GM23248 (cell line): ENCODE results near the gene TSPAN12. TPM values are rescaled to one million over a fixed set of nuclear protein-coding genes. Genes with fewer than 3 reads are reported as not detected.

Experiments used
- DNase-seq: peaks from one replicate; pipeline ENCODE4 v3.0.0-alpha.2; 2015
- H2AFZ ChIP-seq: fragments of 200-600 bp; sonication (generic); 2 replicates; pipeline ENCODE4 v1.6.1; 2016; ENCODE audit warnings: antibody characterized with exemption
- H3F3A ChIP-seq: fragments of 200-600 bp; sonication (generic); 2 replicates; pipeline ENCODE4 v1.6.1; 2016; ENCODE audit warnings: mild to moderate bottlenecking, antibody characterized with exemption, mixed run types; ENCODE audit not compliant: insufficient read depth
- H3K27ac ChIP-seq: fragments of 200-600 bp; sonication (generic); 2 replicates; pipeline ENCODE4 v1.5.1; 2016; ENCODE audit warnings: mild to moderate bottlenecking
- H3K27me3 ChIP-seq: fragments of 200-600 bp; sonication (generic); replicated peaks from 2 replicates; pipeline ENCODE4 v1.6.1; 2016; ENCODE audit warnings: mild to moderate bottlenecking; ENCODE audit not compliant: insufficient read depth
- H3K36me3 ChIP-seq: fragments of 200-600 bp; sonication (generic); 2 replicates; pipeline ENCODE4 v1.6.1; 2016; ENCODE audit warnings: low read depth, mild to moderate bottlenecking
- H3K4me1 ChIP-seq: fragments of 200-600 bp; sonication (generic); 2 replicates; pipeline ENCODE4 v1.6.1; 2016; ENCODE audit warnings: mild to moderate bottlenecking; ENCODE audit not compliant: insufficient read depth
- H3K4me2 ChIP-seq: fragments of 200-600 bp; sonication (generic); one replicate; pipeline ENCODE4 v1.6.1; 2016; ENCODE audit warnings: mild to moderate bottlenecking; ENCODE audit not compliant: unreplicated experiment
- H3K4me3 ChIP-seq: fragments of 200-600 bp; sonication (generic); 2 replicates; pipeline ENCODE4 v1.5.1; 2016; ENCODE audit warnings: mild to moderate bottlenecking
- H3K79me2 ChIP-seq: fragments of 200-600 bp; sonication (generic); 2 replicates; pipeline ENCODE4 v1.6.1; 2016; ENCODE audit warnings: mild to moderate bottlenecking; ENCODE audit not compliant: insufficient read depth
- H3K9ac ChIP-seq: fragments of 200-600 bp; sonication (generic); 2 replicates; pipeline ENCODE4 v1.6.1; 2016; ENCODE audit warnings: mild to moderate bottlenecking
- H3K9me2 ChIP-seq: fragments of 200-600 bp; sonication (generic); 2 replicates; pipeline ENCODE4 v1.6.1; 2016; ENCODE audit warnings: mixed run types, mild to moderate bottlenecking, moderate library complexity; ENCODE audit not compliant: insufficient read depth
- H3K9me3 ChIP-seq: fragments of 200-600 bp; sonication (generic); one replicate; pipeline ENCODE4 v1.6.1; 2017; ENCODE audit warnings: low read depth
- H4K20me1 ChIP-seq: fragments of 200-600 bp; sonication (generic); 2 replicates; pipeline ENCODE4 v1.6.0; 2016; ENCODE audit not compliant: insufficient read depth
- EZH2 ChIP-seq: fragments of 200-600 bp; sonication (generic); IDR thresholded peaks from 2 replicates; pipeline ENCODE4 v1.6.1; 2018; ENCODE audit warnings: antibody characterized with exemption, mild to moderate bottlenecking; ENCODE audit not compliant: insufficient read depth, poor library complexity, severe bottlenecking
- EZH2phosphoT487 ChIP-seq: fragments of 200-600 bp; sonication (generic); IDR thresholded peaks from 2 replicates; pipeline ENCODE4 v1.6.1; 2018; ENCODE audit warnings: antibody characterized with exemption, moderate library complexity, mild to moderate bottlenecking, low read depth; ENCODE audit not compliant: insufficient read depth
- WGBS, 2 experiments: methylation state at CpG; one replicate each; pipeline ENCODE4 v1.1.6; 2015 to 2017; ENCODE audit warnings: low lambda C conversion rate in 2 of 2, low coverage in 1 of 2; ENCODE audit errors: missing lambda C conversion rate in 2 of 2; 5-methylcytosine and 5-hydroxymethylcytosine counted together
- in situ Hi-C: fragments of 300-500 bp; cut with MboI; formaldehyde crosslinking; loops from 2 replicates; pipeline ENCODE4 v1.15.0; 2020
- polyA plus RNA-seq: library from polyadenylated mRNA; unstranded; fragments of >200 nt; fragmentation: Nextera tagmentation; extraction: Ambion mirVana; gene quantifications from 2 replicates; pipeline ENCODE4 v1.2.1, GENCODE V29; 2016
- total RNA-seq: library from RNA; depleted of rRNA; stranded (reverse); fragments of >200 nt; shearing (Covaris generic); gene quantifications from 2 replicates; pipeline ENCODE4 v1.2.3, GENCODE V29; 2014

TSPAN12 gene
- total and polyA plus RNA-seq, 2 experiments from 2014 or later, result under 0.01 to 0.70 TPM

DNA sequence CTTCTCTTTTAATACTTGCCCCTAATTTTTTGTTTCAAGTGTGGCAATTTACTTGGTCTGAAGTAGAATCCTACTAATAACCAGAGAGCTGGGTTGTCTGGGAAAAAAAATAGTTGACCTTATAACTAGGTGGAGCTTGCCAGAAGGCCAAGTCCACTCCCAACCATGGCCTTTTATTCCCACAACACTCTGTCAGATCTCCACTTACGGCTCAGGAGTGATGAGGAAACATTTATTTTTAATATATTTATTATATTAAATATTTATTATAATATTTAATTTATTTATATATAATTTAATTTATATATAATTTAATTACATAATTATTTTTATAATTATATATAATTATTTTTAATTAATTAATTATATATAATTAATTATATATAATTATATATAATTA lies 58.8 kb downstream of the TSPAN12 start:
- Histone ChIP-seq H3K9me2 (no peaks in the 10 kb centered on the region), H3K79me2 (no peaks in the 10 kb centered on the region), H3K9me3 (no peaks in the 10 kb centered on the region), H3F3A (no peaks in the 10 kb centered on the region), H3K4me1 (peaks cover 4% of the 10 kb centered on the region; the same call in 1 of the 2 replicates), H3K36me3 (no peaks in the 10 kb centered on the region), H3K4me3 (no peak overlapping the region), H3K27ac (no peak overlapping the region), H2AFZ (no peak overlapping the region), H4K20me1 (no peaks in the 10 kb centered on the region), H3K27me3 (no peaks in the 10 kb centered on the region), H3K4me2 (no peak overlapping the region), H3K9ac (no peak overlapping the region)
- no peak for DNase-seq
- no peak for TF ChIP-seq EZH2
- no peak for TF ChIP-seq EZH2phosphoT487
- in situ Hi-C loops, result no loop called here
- WGBS, 2 experiments, result 49 to 52% methylated on average over 1 of the region's 1 CpG

DNA sequence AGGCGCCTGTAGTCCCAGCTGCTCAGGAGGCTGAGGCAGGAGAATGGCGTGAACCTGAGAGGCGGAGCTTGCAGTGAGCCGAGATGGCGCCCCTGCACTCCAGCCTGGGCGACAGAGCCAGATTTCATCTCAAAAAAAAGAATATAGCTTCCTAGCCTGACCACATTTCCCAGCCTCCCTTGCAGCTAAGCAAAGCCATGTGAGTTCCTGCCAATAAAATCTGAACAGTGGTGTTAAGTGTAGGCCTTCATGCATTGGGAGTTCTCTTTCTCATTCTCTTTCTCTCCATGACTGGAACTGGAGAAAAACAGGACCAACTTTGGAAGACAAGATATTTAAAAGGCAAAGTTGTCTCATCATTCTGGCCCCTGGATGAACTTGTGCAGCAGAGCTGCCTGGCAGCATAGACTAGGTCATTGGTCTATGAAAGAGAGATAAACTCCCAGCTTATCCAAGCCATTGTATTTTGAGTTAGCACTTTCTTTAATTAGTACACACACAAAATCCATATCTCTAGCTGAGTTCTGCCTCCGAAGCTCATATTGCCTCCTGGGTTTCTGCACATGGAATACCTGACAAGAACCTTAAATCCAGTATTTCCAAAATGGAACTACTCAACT lies 60.8 kb downstream of the TSPAN12 start:
- TF ChIP-seq EZH2phosphoT487, result no peak
- TF ChIP-seq EZH2, result no peak
- H3K36me3 ChIP-seq, result no peaks in the 10 kb centered on the region

DNA sequence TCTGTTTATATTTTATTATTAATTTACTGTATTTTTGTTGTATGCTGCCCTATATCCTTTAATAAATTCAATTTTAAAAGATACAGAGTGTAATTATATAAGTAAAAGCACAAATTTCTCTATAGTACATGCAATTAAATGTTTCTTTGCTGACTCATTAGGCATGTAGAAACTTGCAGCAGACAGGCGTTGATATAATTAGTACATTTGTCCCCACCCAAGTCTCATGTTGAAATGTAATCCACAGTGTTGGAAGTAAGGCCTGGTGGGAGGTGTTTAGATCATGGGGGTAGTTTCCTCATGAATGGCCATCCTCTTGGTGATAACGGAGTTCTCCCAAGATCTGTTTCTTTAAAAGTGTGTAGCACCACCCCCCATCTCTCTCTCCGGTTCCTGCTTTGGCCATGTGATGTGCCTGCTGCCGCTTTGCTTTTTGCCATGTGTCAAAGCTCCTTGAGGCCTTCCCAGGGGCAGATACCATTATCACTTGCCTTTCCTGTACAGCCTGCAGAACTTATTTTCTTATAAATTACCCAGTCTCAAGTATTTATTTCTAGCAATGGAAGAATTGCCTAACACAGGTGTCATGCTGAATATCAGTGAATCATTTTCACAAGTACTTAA lies 63.7 kb downstream of the TSPAN12 start:
- in situ Hi-C loops, result no loop called here
- H3F3A ChIP-seq, result no peaks in the 10 kb centered on the region

More for the DNA sequence above, 60.8 kb downstream of the TSPAN12 start:
- Histone ChIP-seq H3K27ac (no peak overlapping the region), H3K79me2 (no peaks in the 10 kb centered on the region), H3K9me2 (no peaks in the 10 kb centered on the region), H2AFZ (no peak overlapping the region), H3K9ac (no peak overlapping the region), H3K27me3 (no peaks in the 10 kb centered on the region), H3K4me1 (peaks cover 7% of the 10 kb centered on the region; the same call in 1 of the 2 replicates), H3K4me2 (no peak overlapping the region), H3K4me3 (no peak overlapping the region), H3K9me3 (no peaks in the 10 kb centered on the region), H3F3A (no peaks in the 10 kb centered on the region), H4K20me1 (no peaks in the 10 kb centered on the region)
- 82 to 89% methylated on average over 7 of the region's 7 CpGs for WGBS, 2 experiments
- in situ Hi-C loops, result no loop called here
- DNase-seq, result no peak

DNA sequence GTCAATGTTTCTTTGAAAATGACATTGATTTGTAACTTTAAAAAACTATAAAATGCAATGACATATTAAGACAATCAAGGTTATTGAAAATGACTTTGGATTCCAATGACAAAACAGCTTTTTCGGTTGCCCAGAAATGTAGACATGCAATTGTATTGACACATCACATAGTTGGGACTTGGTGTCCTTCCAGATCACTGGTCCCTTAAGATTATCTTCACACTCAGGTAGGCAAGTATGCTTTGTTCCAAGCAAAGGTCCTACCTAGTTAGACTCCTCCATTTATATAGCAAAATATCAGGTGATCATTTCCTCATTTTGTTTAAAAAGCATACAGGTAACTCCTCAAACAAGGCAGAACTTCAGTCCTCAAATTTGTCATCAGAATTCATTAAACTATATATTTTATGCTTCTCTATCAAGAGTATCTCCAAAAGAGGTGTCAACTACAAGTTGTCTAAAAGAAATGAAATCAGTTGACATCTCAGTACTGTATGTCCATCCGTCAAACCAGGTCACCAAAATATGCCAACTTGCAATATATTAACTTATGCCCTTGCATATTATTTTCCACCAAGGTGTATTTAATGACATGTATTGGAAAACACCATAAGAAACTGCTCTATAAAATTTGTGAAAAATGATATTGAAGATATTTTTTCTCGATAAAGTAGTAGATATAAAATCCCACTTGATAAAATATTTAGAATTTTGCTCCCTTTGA lies 64.6 kb downstream of the TSPAN12 start:
- TF ChIP-seq EZH2 (no peak), EZH2phosphoT487 (no peak)
- Histone ChIP-seq H3K79me2 (no peaks in the 10 kb centered on the region), H4K20me1 (no peaks in the 10 kb centered on the region), H3K4me2 (no peak overlapping the region), H3K9me3 (no peaks in the 10 kb centered on the region), H3K4me1 (peaks cover 7% of the 10 kb centered on the region; the same call in 1 of the 2 replicates), H3K4me3 (no peak overlapping the region), H2AFZ (no peak overlapping the region), H3K9me2 (no peaks in the 10 kb centered on the region), H3K36me3 (no peaks in the 10 kb centered on the region), H3K9ac (no peak overlapping the region), H3K27me3 (no peaks in the 10 kb centered on the region), H3K27ac (no peak overlapping the region), H3F3A (no peaks in the 10 kb centered on the region)
- WGBS, 2 experiments, result 93% methylated on average over 3 of the region's 3 CpGs
- no peak for DNase-seq
- in situ Hi-C loops, result no loop called here

More for the DNA sequence above, 63.7 kb downstream of the TSPAN12 start:
- no peaks in the 10 kb centered on the region for H3K79me2 ChIP-seq
- no peak overlapping the region for H3K4me2 ChIP-seq
- H3K4me3 ChIP-seq, result no peak overlapping the region
- no peak overlapping the region for H3K9ac ChIP-seq
- H3K9me2 ChIP-seq, result no peaks in the 10 kb centered on the region
- no peaks in the 10 kb centered on the region for H3K9me3 ChIP-seq
- 67 to 70% methylated on average over 4 of the region's 4 CpGs for WGBS, 2 experiments
- no peak overlapping the region for H3K27ac ChIP-seq
- peak; percentile 11 for DNase-seq
- H4K20me1 ChIP-seq, result no peaks in the 10 kb centered on the region
- no peaks in the 10 kb centered on the region for H3K27me3 ChIP-seq
- 0 out of 2 replicates have a peak overlapping the region, but pooled peaks have one; percentile 17 for H2AFZ ChIP-seq
- TF ChIP-seq EZH2 (no peak), EZH2phosphoT487 (no peak)
- H3K4me1 ChIP-seq, result peaks cover 7% of the 10 kb centered on the region; the same call in 1 of the 2 replicates
- no peaks in the 10 kb centered on the region for H3K36me3 ChIP-seq
